Hematopoietic multipotent progenitor cell treated with erythropoietin and hydrocortisone succinate and interleukin-3 and kit ligand, for 17 days (in vitro differentiated cells): ENCODE data around the gene HBA2.
A peak's percentile ranks its signal among the peaks of the same experiment; 100 is the strongest.
"Not testable (repeated sequence)": the region's sequence is repeated elsewhere in the genome, so short reads cannot be mapped to it uniquely, and the experiment has no call there.

Source experiments
- DNase-seq: peaks from one replicate; pipeline ENCODE4 v3.0.0-alpha.2; 2015; ENCODE audit warnings: low spot score

Gene HBA2

DNA sequence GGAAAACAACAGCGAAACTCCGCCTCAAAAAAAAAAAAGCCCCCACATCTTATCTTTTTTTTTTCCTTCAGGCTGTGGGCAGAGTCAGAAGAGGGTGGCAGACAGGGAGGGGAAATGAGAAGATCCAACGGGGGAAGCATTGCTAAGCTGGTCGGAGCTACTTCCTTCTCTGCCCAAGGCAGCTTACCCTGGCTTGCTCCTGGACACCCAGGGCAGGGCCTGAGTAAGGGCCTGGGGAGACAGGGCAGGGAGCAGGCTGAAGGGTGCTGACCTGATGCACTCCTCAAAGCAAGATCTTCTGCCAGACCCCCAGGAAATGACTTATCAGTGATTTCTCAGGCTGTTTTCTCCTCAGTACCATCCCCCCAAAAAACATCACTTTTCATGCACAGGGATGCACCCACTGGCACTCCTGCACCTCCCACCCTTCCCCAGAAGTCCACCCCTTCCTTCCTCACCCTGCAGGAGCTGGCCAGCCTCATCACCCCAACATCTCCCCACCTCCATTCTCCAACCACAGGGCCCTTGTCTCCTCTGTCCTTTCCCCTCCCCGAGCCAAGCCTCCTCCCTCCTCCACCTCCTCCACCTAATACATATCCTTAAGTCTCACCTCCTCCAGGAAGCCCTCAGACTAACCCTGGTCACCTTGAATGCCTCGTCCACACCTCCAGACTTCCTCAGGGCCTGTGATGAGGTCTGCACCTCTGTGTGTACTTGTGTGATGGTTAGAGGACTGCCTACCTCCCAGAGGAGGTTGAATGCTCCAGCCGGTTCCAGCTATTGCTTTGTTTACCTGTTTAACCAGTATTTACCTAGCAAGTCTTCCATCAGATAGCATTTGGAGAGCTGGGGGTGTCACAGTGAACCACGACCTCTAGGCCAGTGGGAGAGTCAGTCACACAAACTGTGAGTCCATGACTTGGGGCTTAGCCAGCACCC lies 2.6 kb downstream of the HBA2 start:
- peak; percentile 90 for DNase-seq

DNA sequence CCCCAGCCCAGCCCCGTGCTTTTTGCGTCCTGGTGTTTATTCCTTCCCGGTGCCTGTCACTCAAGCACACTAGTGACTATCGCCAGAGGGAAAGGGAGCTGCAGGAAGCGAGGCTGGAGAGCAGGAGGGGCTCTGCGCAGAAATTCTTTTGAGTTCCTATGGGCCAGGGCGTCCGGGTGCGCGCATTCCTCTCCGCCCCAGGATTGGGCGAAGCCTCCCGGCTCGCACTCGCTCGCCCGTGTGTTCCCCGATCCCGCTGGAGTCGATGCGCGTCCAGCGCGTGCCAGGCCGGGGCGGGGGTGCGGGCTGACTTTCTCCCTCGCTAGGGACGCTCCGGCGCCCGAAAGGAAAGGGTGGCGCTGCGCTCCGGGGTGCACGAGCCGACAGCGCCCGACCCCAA lies 3.3 kb downstream of the HBA2 start:
- DNase-seq: not testable (repeated sequence)

DNA sequence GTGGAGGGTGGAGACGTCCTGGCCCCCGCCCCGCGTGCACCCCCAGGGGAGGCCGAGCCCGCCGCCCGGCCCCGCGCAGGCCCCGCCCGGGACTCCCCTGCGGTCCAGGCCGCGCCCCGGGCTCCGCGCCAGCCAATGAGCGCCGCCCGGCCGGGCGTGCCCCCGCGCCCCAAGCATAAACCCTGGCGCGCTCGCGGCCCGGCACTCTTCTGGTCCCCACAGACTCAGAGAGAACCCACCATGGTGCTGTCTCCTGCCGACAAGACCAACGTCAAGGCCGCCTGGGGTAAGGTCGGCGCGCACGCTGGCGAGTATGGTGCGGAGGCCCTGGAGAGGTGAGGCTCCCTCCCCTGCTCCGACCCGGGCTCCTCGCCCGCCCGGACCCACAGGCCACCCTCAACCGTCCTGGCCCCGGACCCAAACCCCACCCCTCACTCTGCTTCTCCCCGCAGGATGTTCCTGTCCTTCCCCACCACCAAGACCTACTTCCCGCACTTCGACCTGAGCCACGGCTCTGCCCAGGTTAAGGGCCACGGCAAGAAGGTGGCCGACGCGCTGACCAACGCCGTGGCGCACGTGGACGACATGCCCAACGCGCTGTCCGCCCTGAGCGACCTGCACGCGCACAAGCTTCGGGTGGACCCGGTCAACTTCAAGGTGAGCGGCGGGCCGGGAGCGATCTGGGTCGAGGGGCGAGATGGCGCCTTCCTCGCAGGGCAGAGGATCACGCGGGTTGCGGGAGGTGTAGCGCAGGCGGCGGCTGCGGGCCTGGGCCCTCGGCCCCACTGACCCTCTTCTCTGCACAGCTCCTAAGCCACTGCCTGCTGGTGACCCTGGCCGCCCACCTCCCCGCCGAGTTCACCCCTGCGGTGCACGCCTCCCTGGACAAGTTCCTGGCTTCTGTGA lies 4.1 kb downstream of the HBA2 start, which contains the start of gene HBA1:
Gene HBA1, plus strand, starts transcription at position 204 of the 906 bp plus-strand sequence. Its CDS starts 37 bp downstream, at position 241.
- peak; percentile 66 for DNase-seq

DNA sequence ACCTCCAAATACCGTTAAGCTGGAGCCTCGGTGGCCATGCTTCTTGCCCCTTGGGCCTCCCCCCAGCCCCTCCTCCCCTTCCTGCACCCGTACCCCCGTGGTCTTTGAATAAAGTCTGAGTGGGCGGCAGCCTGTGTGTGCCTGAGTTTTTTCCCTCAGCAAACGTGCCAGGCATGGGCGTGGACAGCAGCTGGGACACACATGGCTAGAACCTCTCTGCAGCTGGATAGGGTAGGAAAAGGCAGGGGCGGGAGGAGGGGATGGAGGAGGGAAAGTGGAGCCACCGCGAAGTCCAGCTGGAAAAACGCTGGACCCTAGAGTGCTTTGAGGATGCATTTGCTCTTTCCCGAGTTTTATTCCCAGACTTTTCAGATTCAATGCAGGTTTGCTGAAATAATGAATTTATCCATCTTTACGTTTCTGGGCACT lies 4.7 kb downstream of the HBA2 start:
- DNase-seq: peak; percentile 82

DNA sequence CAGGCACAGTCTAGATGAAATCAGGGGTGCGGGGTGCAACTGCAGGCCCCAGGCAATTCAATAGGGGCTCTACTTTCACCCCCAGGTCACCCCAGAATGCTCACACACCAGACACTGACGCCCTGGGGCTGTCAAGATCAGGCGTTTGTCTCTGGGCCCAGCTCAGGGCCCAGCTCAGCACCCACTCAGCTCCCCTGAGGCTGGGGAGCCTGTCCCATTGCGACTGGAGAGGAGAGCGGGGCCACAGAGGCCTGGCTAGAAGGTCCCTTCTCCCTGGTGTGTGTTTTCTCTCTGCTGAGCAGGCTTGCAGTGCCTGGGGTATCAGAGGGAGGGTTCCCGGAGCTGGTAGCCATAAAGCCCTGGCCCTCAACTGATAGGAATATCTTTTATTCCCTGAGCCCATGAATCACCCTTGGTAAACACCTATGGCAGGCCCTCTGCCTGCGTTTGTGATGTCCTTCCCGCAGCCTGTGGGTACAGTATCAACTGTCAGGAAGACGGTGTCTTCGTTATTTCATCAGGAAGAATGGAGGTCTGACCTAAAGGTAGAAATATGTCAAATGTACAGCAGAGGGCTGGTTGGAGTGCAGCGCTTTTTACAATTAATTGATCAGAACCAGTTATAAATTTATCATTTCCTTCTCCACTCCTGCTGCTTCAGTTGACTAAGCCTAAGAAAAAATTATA lies 5.4 kb downstream of the HBA2 start:
- DNase-seq: peak; percentile 90

DNA sequence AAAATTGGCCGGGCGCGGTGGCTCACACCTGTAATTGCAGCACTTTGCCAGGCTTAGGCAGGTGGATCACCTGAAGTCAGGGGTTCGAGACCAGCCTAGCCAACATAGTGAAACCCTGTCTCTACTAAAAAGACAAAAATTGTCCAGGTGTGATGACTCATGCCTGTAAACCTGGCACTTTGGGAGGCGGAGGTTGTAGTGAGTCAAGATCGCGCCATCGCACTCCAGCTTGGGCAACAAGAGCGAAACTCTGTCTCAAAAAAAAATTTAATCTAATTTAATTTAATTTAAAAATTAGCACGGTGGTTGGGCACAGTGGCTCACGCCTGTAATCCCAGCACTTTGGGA lies 6.0 kb downstream of the HBA2 start:
- DNase-seq: peak; percentile 90

DNA sequence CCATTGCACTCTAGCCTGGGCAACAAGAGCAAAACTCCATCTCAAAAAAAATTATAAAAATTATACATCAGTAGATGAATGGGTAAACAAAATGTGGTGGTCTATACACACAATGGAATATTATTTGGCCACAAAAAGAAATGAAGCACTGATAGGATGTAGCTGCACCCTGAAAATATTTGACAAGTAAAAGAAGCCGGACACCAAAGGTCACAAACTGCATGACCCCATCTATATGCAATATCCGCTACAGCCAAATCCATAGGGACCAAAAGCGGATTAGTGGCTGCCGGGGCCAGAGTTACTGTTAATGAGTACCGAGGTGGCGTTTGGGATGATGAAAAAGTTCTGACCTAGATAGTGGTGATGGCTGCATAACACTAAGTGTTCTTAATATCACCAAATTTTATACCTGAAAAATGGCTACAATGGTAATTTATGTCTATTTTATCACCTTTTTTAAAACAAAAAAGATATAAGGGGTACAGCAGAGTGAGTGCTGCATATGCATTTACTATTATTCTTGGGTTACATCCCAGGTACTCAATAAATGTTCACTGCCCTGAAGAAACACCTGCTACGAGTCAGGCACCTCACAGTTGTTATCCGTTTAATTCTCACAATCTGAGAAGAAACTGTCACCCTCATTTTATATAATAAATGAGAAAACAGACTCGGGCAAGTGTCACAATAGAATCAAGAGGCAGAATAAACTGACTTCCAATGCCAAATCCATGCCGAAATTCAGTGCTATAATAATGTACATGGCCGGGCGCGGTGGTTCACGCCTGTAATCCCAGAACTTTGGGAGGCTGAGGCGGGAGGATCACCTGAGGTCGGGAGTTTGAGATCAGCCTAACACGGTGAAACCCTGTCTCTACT lies 6.8 kb downstream of the HBA2 start:
- DNase-seq: peak; percentile 90

DNA sequence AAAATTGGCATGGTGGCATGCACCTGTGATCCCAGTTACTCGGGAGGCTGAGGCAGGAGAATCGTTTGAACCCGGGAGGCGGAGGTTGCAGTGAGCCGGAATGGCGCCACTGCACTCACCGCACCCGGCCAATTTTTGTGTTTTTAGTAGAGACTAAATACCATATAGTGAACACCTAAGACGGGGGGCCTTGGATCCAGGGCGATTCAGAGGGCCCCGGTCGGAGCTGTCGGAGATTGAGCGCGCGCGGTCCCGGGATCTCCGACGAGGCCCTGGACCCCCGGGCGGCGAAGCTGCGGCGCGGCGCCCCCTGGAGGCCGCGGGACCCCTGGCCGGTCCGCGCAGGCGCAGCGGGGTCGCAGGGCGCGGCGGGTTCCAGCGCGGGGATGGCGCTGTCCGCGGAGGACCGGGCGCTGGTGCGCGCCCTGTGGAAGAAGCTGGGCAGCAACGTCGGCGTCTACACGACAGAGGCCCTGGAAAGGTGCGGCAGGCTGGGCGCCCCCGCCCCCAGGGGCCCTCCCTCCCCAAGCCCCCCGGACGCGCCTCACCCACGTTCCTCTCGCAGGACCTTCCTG lies 7.5 kb downstream of the HBA2 start, which contains the start of gene HBQ1:
Gene HBQ1, plus strand, starts transcription at position 359 of the 575 bp plus-strand sequence. Its CDS starts 28 bp downstream, at position 387.
- peak; percentile 89 for DNase-seq

DNA sequence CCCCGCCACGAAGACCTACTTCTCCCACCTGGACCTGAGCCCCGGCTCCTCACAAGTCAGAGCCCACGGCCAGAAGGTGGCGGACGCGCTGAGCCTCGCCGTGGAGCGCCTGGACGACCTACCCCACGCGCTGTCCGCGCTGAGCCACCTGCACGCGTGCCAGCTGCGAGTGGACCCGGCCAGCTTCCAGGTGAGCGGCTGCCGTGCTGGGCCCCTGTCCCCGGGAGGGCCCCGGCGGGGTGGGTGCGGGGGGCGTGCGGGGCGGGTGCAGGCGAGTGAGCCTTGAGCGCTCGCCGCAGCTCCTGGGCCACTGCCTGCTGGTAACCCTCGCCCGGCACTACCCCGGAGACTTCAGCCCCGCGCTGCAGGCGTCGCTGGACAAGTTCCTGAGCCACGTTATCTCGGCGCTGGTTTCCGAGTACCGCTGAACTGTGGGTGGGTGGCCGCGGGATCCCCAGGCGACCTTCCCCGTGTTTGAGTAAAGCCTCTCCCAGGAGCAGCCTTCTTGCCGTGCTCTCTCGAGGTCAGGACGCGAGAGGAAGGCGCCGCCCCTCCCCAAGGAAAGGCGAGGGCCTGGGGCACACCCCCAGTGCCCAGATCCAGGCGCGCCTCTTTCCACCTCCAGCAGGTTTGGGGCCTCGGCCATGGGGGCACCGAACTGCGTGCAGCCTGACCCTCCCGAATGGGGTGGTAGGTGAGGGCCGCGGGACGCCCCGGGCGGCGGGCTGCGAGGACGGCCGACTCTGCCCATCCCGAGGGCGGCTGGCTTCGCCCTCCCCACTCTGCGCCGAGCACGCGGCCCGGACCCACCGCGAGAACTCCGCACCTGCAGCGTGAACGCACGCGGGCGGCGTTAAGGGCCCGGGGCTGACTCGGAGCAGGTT lies 8.2 kb downstream of the HBA2 start:
- peak; percentile 92 for DNase-seq

DNA sequence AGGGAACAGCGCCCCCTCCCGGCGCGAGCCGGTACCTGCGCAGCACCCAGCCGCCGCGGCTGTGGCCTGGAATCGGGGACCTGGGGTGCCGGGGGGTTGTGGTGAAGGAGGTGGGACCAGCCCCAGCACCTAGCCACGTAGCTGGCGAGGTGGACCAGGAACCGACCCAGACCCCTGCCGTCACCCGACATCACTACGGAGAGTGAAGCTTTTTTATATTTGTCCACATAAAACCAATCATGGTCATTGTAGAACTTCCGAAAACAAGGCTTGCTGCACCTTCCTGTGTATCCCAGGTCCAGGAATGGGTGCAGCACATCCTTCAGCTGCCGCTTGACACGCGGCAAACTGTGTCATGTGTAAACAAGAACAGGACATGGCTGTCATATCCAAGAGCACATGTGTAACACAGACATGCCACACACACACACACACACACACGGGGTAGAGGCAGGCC lies 8.9 kb downstream of the HBA2 start:
- DNase-seq: no peak

DNA sequence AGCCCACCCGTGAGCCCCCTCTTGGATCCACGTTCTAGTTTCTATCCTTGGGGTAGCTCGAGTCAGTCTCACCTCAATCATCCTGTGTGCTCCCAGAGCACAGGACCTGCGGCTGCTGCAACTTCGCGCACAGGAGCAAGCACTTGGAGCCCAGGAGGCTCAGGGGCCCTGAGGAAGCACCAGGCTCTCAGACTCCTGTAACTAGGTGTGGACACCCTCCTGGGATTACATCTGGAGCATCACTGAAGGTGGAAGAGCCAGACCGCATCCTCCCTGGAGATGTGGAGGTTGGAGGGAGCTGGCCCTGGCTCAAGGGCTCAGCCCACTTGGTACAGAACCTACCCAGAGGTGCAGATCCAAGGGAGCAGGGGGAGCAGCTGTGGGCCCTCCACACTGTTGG lies 10.3 kb downstream of the HBA2 start:
- peak; percentile 34 for DNase-seq

DNA sequence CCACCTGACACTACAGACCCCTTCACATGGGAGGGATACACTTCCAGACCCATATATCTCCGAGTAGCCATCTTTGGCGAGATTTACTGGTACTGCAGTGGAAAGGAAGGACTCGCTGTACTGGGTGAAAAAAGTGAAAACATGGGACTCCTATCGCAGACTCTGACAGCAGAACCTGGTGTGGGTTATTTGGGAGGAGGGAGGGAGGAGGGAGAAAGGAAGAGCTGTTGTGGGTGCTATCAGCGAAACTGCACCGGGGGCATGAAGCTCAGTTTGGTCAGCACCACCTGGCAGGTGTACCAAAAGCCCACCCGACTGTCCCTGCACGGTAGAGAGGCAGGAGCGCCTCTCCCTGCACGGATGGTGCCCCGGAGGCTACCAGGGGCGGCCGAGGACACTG lies 12.5 kb downstream of the HBA2 start:
- DNase-seq: no peak

DNA sequence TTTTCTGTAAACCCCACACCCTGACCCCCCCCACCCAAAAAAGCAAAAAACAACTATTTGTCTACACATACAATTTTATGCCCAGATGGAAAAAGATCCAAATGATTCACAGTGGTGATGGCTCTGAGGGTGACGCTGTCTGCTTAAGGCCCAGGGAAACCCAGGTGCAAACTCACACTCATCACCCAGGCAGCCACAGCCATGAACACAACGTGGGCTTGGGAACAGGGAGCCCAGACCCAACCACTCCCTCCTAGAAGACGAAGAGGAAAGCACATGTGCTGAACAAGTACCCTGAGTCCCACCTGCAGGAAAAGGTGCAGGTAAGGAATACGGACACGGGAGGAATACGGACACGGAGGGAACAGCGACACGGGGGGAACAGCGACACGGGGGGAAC lies 13.0 kb downstream of the HBA2 start:
- DNase-seq: no peak

DNA sequence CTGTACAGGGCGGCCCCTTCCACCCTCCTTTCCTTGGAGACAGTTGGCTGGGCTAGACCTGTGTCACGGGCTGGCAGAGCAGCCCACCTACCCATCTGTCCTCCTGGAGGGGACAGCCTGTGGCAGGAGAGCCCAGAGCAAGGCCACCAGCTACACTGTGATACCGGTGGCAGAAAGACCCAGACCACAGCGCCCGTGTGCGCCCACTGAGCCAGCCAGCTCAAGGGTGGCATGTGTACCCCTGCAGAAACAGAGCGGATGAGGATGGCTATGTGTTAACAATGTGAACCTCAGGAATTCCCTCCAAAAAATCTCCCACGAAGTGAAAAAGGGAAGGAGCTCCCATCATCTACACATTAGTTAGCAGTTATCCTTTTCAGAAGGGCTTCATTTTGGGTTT lies 14.7 kb downstream of the HBA2 start:
- peak; percentile 7 for DNase-seq

DNA sequence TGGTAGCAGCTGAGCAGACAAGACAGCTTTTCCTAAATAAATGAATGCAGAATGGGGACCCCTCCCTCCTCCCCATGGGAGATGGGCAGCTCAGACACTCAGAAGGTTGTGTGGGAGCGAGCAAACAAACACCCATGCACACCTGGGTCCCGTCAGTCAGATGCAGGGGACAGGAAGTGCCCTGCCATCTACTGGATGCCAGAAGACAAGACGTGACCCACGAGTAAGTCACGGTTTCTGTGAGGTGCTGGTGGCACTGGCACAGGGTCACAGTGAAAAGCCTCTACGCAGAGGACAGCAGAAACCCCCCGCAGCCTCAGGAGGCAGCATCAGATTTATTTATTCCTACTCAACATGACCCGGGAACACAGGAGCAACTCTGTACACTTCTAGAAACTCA lies 16.0 kb downstream of the HBA2 start:
- DNase-seq: peak; percentile 51

DNA sequence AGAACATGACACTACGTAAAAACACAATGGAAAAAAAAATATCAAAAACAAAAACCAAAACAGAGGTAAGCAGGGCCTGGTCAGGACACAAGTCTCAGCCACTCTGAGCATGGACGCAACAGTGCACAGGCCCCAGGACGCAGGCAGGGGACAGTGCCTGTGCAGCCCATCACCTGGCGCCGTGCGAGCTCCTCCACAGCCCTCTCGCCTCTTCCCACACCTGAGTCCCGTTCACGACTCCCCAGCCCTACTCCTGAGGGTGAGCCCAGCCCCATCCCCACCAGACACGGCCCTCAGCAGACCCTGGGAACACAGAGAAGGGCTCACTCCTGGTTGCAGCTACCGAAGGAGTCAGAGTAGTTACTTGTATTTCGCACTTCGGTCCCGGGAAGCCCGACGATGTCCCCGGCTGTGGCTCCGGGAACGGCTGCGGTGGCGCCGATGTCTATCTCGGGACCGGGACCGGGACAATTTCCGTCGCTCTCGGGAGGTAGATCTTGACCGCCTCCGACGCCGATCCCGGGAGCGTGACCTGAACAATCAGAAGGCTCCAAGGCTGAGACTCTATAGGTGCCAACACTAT lies 17.0 kb downstream of the HBA2 start:
- DNase-seq: no peak

DNA sequence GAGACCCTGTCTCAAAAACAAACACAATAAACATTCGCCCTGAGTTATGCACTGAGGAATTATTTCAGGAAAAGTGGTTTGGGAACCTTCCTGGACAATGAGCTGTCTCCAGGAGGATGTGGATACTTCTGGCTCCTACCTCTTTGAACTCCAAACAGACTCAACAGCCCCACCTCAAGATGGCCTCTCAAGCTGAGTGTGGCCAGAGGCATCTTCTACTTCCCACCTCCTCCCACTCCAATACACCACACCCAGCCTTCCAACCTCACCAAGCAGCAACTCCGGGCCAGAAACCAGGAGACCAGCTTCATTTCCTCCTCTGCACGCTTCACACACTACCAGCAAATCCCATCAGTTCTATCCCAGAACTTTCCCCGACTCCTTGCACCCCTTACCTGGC lies 19.2 kb downstream of the HBA2 start:
- peak; percentile 5 for DNase-seq

DNA sequence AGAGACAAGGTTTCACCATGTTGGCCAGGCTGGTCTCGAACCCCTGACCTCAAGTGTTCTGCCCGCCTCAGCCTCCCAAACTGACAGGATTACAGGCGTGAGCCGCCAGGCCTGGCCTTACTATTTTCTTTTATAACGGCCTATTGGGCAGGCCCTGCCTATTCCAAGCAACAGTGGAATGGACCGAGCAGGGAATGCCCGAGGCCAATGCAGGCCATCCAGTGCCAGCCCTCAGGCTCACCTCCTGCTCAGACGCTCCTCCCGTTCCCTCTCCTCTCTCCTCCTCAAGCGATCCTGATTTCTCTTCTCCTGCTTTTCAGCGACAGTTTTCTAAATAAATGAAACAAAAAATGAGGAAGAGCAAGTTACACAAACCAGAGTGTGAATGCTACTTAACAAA lies 20.0 kb downstream of the HBA2 start:
- no peak for DNase-seq

DNA sequence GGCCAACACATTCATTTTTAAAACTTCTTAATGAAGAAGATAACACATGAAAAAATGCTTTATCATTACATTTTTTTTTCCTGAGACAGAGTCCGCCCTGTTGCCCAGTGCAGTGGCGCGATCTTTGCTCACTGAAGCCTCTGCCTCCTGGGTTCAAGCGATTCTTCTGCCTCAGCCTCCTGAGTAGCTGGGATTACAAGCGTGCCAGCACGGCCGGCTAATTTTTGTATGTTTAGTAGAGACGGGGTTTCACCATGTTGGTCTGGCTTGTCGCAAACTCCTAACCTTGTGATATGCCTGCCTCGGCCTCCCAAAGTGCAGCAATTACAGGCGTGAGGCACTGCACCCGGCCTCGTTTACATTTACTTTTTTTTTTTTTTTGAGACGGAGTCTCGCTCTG lies 20.8 kb downstream of the HBA2 start:
- no peak for DNase-seq
